T-helper 22 cell (primary cell): Measurements from ENCODE around the gene PREX1.

Source experiments
- DNase-seq: peaks from one replicate; pipeline ENCODE4 v3.0.0-alpha.2; 2020; ENCODE audit warnings: low read depth

The PREX1 gene

GRCh38 chr20:48809673-48810072, 18.1 kb downstream of the PREX1 start:
- DNase-seq = no peak

GRCh38 chr20:48808382-48809034, 19.3 kb downstream of the PREX1 start:
- no peak for DNase-seq

- DNase-seq = no peak
Observed at GRCh38 chr20:48807586-48808381, 20.0 kb downstream of the PREX1 start.

- no peak for DNase-seq
Observed at GRCh38 chr20:48807051-48807450, 20.7 kb downstream of the PREX1 start.

- DNase-seq = no peak
Observed at GRCh38 chr20:48805716-48806115, 22.1 kb downstream of the PREX1 start.

GRCh38 chr20:48805286-48805685, 22.5 kb downstream of the PREX1 start:
- DNase-seq = no peak

- no peak for DNase-seq
Observed at GRCh38 chr20:48804300-48804980, 23.4 kb downstream of the PREX1 start.

GRCh38 chr20:48803176-48804053, 24.4 kb downstream of the PREX1 start:
- DNase-seq = no peak

GRCh38 chr20:48802647-48803046, 25.2 kb downstream of the PREX1 start:
- no peak for DNase-seq

- no peak for DNase-seq
Observed at GRCh38 chr20:48802216-48802615, 25.6 kb downstream of the PREX1 start.

- DNase-seq = no peak
Observed at GRCh38 chr20:48801197-48801596, 26.6 kb downstream of the PREX1 start.

GRCh38 chr20:48800177-48800576, 27.6 kb downstream of the PREX1 start:
- DNase-seq = no peak

- DNase-seq = no peak
Observed at GRCh38 chr20:48799328-48800105, 28.3 kb downstream of the PREX1 start.

- no peak for DNase-seq
Observed at GRCh38 chr20:48797850-48798747, 29.7 kb downstream of the PREX1 start.

GRCh38 chr20:48797275-48797825, 30.4 kb downstream of the PREX1 start:
- DNase-seq = no peak

- no peak for DNase-seq
Observed at GRCh38 chr20:48795732-48796131, 32.1 kb downstream of the PREX1 start.

- DNase-seq = no peak
Observed at GRCh38 chr20:48794816-48795457, 32.9 kb downstream of the PREX1 start.

GRCh38 chr20:48794360-48794759, 33.4 kb downstream of the PREX1 start:
- no peak for DNase-seq

GRCh38 chr20:48793776-48794175, 34.0 kb downstream of the PREX1 start:
- no peak for DNase-seq
